ENCODE data around the gene ADAM15.

DNA sequence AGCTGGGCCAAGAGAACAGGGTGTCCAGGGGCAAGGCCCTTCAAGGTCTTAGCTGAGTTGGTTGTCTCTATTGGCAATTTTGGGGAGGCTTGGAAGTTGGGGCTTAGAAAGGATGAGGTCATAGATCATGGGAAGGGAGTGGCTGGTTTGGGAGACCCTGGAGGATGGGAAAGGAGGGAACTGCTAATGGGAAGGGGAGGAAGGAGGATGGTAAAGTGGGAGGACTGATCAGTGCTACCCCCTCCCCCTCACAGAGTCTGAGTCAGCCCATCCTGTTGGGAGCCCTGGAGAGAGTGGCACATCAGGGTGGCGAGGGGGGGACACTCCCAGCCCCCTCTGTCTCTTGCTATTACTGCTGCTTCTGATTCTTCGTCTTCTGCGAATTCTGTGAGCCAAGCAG is 17.5 kb downstream of the ADAM15 start:
- TF ChIP-seq, protein P1, sequence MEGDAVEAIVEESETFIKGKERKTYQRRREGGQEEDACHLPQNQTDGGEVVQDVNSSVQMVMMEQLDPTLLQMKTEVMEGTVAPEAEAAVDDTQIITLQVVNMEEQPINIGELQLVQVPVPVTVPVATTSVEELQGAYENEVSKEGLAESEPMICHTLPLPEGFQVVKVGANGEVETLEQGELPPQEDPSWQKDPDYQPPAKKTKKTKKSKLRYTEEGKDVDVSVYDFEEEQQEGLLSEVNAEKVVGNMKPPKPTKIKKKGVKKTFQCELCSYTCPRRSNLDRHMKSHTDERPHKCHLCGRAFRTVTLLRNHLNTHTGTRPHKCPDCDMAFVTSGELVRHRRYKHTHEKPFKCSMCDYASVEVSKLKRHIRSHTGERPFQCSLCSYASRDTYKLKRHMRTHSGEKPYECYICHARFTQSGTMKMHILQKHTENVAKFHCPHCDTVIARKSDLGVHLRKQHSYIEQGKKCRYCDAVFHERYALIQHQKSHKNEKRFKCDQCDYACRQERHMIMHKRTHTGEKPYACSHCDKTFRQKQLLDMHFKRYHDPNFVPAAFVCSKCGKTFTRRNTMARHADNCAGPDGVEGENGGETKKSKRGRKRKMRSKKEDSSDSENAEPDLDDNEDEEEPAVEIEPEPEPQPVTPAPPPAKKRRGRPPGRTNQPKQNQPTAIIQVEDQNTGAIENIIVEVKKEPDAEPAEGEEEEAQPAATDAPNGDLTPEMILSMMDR (IDR thresholded peaks at IDR 0.05; ENCODE audit: insufficient read depth, low read length, poor library complexity, severe bottlenecking) = no peak
- TF ChIP-seq EZH2phosphoT487 (conservative IDR thresholded peaks at IDR 0.05; ENCODE audit: low read length) = no peak
